GM23338 (cell line): ENCODE results near the gene CNN2. TPM values are rescaled to one million over a fixed set of nuclear protein-coding genes. Genes with fewer than 3 reads are reported as not detected.

ENCODE experiments used
- ATAC-seq: fragments of 200-7000 bp; cut with Tn5 transposase; 3 replicates; pipeline ENCODE4 v1.9.1; 2020
- DNase-seq: peaks from one replicate; pipeline ENCODE4 v3.0.0-alpha.2; 2015; ENCODE audit warnings: low spot score
- H2AFZ ChIP-seq: fragments of 200-600 bp; sonication (generic); 2 replicates; pipeline ENCODE4 v1.8.0; 2016; ENCODE audit warnings: antibody characterized with exemption, mild to moderate bottlenecking, moderate library complexity
- H3F3A ChIP-seq: fragments of 200-600 bp; sonication (generic); replicated peaks from 2 replicates; pipeline ENCODE4 v1.8.0; 2017; ENCODE audit warnings: antibody characterized with exemption, mixed run types, low read depth
- H3K27ac ChIP-seq: fragments of 200-600 bp; sonication (generic); 2 replicates; pipeline ENCODE4 v1.6.1; 2016; ENCODE audit warnings: low read depth
- H3K27me3 ChIP-seq: fragments of 200-600 bp; sonication (generic); 2 replicates; pipeline ENCODE4 v1.8.0; 2016; ENCODE audit warnings: mild to moderate bottlenecking, mixed run types, moderate library complexity; ENCODE audit not compliant: insufficient read depth
- H3K36me3 ChIP-seq: fragments of 200-600 bp; sonication (generic); 2 replicates; pipeline ENCODE4 v1.8.0; 2016; ENCODE audit warnings: mild to moderate bottlenecking; ENCODE audit not compliant: insufficient read depth
- H3K4me1 ChIP-seq: fragments of 200-600 bp; sonication (generic); 2 replicates; pipeline ENCODE4 v1.8.0; 2016; ENCODE audit warnings: mild to moderate bottlenecking, moderate library complexity; ENCODE audit not compliant: insufficient read depth
- H3K4me2 ChIP-seq: fragments of 200-600 bp; sonication (generic); 2 replicates; pipeline ENCODE4 v1.7.1; 2017; ENCODE audit warnings: mixed run types
- H3K4me3 ChIP-seq: fragments of 200-600 bp; sonication (generic); 2 replicates; pipeline ENCODE4 v1.6.1; 2016; ENCODE audit warnings: mixed run types
- H3K79me2 ChIP-seq: fragments of 200-600 bp; sonication (generic); replicated peaks from 2 replicates; pipeline ENCODE4 v1.8.0; 2017; ENCODE audit warnings: mild to moderate bottlenecking; ENCODE audit not compliant: insufficient read depth
- H3K9me2 ChIP-seq: fragments of 200-600 bp; sonication (generic); 2 replicates; pipeline ENCODE4 v1.8.0; 2017; ENCODE audit not compliant: insufficient read depth
- H4K20me1 ChIP-seq: fragments of 200-600 bp; sonication (generic); replicated peaks from 2 replicates; pipeline ENCODE4 v1.8.0; 2017; ENCODE audit warnings: mild to moderate bottlenecking; ENCODE audit not compliant: insufficient read depth
- H3K27ac Mint-ChIP-seq: 2 replicates; pipeline ENCODE4 v1.8.0; 2020; ENCODE audit warnings: inconsistent platforms, mild to moderate bottlenecking, moderate library complexity, mixed read lengths
- H3K27me3 Mint-ChIP-seq: 3 replicates; pipeline ENCODE4 v1.8.0; 2022; ENCODE audit warnings: low read depth, mild to moderate bottlenecking, moderate library complexity, mixed read lengths, inconsistent platforms; ENCODE audit not compliant: insufficient read depth, poor library complexity
- H3K36me3 Mint-ChIP-seq: 3 replicates; pipeline ENCODE4 v1.8.0; 2021; ENCODE audit warnings: low read depth, mild to moderate bottlenecking, inconsistent platforms, moderate library complexity, mixed read lengths
- H3K4me1 Mint-ChIP-seq: 3 replicates; pipeline ENCODE4 v1.8.0; 2020; ENCODE audit warnings: mild to moderate bottlenecking, inconsistent platforms, mixed read lengths
- H3K4me3 Mint-ChIP-seq: 3 replicates; pipeline ENCODE4 v1.8.0; 2021; ENCODE audit warnings: moderate library complexity, mild to moderate bottlenecking, inconsistent platforms, mixed read lengths
- H3K9me3 Mint-ChIP-seq: 3 replicates; pipeline ENCODE4 v1.8.0; 2020; ENCODE audit warnings: moderate library complexity, mild to moderate bottlenecking, inconsistent platforms, mixed read lengths
- CREB1 ChIP-seq: fragments of 250-450 bp; sonication (Bioruptor Pico); IDR thresholded peaks from 2 replicates; pipeline ENCODE4 v1.5.0; 2020; ENCODE audit warnings: low read depth, mild to moderate bottlenecking, moderate library complexity
- ETS1 ChIP-seq: IDR thresholded peaks from 2 replicates; pipeline ENCODE4 v1.6.1; 2016; ENCODE audit warnings: antibody characterized with exemption
- EZH2 ChIP-seq: fragments of 200-600 bp; sonication (generic); IDR thresholded peaks from one replicate; pipeline ENCODE4 v1.8.0; 2017; ENCODE audit warnings: antibody characterized with exemption, mild to moderate bottlenecking, low read depth; ENCODE audit not compliant: unreplicated experiment
- EZH2phosphoT487 ChIP-seq: fragments of 200-600 bp; sonication (generic); IDR thresholded peaks from one replicate; pipeline ENCODE4 v1.8.1; 2018; ENCODE audit warnings: antibody characterized with exemption; ENCODE audit not compliant: unreplicated experiment
- JUNB ChIP-seq: IDR thresholded peaks from one replicate; pipeline ENCODE4 v1.6.1; 2016; ENCODE audit warnings: antibody characterized with exemption; ENCODE audit not compliant: unreplicated experiment
- POLR2AphosphoS5 ChIP-seq: IDR thresholded peaks from 2 replicates; pipeline ENCODE4 v1.6.1; 2016; ENCODE audit warnings: antibody characterized with exemption, low read depth
- STAT1 ChIP-seq: IDR thresholded peaks from one replicate; pipeline ENCODE4 v1.6.1; 2016; ENCODE audit warnings: antibody characterized with exemption; ENCODE audit not compliant: unreplicated experiment
- ZNF114 ChIP-seq: fragments of 250-450 bp; sonication (Bioruptor Pico); IDR thresholded peaks from 2 replicates; pipeline ENCODE4 v1.5.0; 2020; ENCODE audit warnings: mild to moderate bottlenecking, moderate library complexity
- polyA plus RNA-seq: library from polyadenylated mRNA; unstranded; fragments of >200 nt; fragmentation: Nextera tagmentation; extraction: Ambion mirVana; gene quantifications from 2 replicates; pipeline ENCODE4 v1.2.1, GENCODE V29; 2016
- total RNA-seq: library from RNA; depleted of rRNA; stranded (reverse); fragments of >200 nt; shearing (Covaris generic); gene quantifications from 2 replicates; pipeline ENCODE4 v1.2.3, GENCODE V29; 2014
- TF ChIP-seq, protein P1 (sequence below): IDR thresholded peaks from one replicate; pipeline ENCODE4 v1.6.1; 2018; ENCODE audit warnings: antibody characterized with exemption; ENCODE audit not compliant: unreplicated experiment
- TF ChIP-seq, protein P2 (sequence below), 2 experiments: fragments of 200-600 bp in 1 of 2; sonication (generic) in 1 of 2; conservative IDR thresholded peaks; 2 replicates each; pipeline versions ENCODE4 v1.5.1 to v1.6.1; 2016 to 2017; ENCODE audit warnings: antibody characterized with exemption in 2 of 2, low read depth in 2 of 2, mild to moderate bottlenecking in 2 of 2, moderate library complexity in 1 of 2

Gene CNN2
- total and polyA plus RNA-seq, 2 experiments from 2014 or later, result 330 to 392 TPM

DNA sequence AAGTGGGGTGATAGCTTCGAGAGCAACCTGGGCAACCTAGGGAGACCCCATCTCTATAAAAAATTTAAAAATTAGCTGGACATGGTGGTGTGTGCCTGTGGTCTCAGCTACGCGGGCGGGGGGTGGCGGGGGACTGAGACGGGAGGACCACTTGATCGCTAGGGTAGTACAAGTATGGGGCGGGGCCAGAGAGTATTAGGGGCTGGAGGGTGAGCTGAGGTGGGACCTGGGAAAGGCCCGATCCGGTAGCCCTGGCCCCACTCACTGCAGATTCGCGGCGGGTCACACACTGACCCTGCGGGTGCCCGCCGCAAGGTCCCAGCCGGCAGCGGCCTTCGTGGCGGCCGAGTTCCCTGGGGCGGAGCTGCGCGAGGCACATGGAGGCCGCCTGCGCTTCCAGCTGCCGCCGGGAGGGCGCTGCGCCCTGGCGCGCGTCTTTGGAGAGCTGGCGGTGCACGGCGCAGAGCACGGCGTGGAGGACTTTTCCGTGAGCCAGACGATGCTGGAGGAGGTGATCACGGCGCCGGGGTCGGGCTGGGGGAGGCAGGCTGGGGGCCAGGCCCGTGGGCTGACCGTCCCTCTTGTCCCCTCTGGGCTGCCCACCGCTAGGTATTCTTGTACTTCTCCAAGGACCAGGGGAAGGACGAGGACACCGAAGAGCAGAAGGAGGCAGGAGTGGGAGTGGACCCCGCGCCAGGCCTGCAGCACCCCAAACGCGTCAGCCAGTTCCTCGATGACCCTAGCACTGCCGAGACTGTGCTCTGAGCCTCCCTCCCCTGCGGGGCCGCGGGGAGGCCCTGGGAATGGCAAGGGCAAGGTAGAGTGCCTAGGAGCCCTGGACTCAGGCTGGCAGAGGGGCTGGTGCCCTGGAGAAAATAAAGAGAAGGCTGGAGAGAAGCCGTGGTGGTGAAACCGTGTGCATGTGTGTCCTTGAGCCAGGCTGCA lies 38.5 kb downstream of the CNN2 start (continued):
- TF ChIP-seq ETS1 (no peak), JUNB (no peak), STAT1 (no peak), EZH2 (no peak)
- TF ChIP-seq, protein P1, sequence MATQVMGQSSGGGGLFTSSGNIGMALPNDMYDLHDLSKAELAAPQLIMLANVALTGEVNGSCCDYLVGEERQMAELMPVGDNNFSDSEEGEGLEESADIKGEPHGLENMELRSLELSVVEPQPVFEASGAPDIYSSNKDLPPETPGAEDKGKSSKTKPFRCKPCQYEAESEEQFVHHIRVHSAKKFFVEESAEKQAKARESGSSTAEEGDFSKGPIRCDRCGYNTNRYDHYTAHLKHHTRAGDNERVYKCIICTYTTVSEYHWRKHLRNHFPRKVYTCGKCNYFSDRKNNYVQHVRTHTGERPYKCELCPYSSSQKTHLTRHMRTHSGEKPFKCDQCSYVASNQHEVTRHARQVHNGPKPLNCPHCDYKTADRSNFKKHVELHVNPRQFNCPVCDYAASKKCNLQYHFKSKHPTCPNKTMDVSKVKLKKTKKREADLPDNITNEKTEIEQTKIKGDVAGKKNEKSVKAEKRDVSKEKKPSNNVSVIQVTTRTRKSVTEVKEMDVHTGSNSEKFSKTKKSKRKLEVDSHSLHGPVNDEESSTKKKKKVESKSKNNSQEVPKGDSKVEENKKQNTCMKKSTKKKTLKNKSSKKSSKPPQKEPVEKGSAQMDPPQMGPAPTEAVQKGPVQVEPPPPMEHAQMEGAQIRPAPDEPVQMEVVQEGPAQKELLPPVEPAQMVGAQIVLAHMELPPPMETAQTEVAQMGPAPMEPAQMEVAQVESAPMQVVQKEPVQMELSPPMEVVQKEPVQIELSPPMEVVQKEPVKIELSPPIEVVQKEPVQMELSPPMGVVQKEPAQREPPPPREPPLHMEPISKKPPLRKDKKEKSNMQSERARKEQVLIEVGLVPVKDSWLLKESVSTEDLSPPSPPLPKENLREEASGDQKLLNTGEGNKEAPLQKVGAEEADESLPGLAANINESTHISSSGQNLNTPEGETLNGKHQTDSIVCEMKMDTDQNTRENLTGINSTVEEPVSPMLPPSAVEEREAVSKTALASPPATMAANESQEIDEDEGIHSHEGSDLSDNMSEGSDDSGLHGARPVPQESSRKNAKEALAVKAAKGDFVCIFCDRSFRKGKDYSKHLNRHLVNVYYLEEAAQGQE, result no peak

- Histone ChIP-seq H3K9me2 (no peaks in the 10 kb centered on the region), H3K27ac (no peak overlapping the region), H3K27me3 (peaks cover 14% of the 10 kb centered on the region), H2AFZ (no peak overlapping the region), H3K4me1 (peaks cover 8% of the 10 kb centered on the region; the same call in 1 of the 2 replicates), H3K4me3 (peak overlapping the region; percentile 60), H3F3A (peaks cover 18% of the 10 kb centered on the region), H4K20me1 (no peaks in the 10 kb centered on the region), H3K36me3 (no peaks in the 10 kb centered on the region), H3K4me2 (peak overlapping the region; percentile 85), H3K79me2 (no peaks in the 10 kb centered on the region)
- Mint-ChIP-seq H3K27me3 (peaks cover 24% of the 10 kb centered on the region), H3K4me3 (peak overlapping the region; percentile 66; the same call in 1 of the 3 replicates), H3K36me3 (no peaks in the 10 kb centered on the region), H3K27ac (no peak overlapping the region), H3K4me1 (peaks cover 21% of the 10 kb centered on the region), H3K9me3 (peaks cover 7% of the 10 kb centered on the region; the same call in 2 of the 3 replicates)
- peak; percentile 53 for DNase-seq
- peak; percentile 4 for ATAC-seq
- TF ChIP-seq JUNB, result no peak
- TF ChIP-seq, protein P2, sequence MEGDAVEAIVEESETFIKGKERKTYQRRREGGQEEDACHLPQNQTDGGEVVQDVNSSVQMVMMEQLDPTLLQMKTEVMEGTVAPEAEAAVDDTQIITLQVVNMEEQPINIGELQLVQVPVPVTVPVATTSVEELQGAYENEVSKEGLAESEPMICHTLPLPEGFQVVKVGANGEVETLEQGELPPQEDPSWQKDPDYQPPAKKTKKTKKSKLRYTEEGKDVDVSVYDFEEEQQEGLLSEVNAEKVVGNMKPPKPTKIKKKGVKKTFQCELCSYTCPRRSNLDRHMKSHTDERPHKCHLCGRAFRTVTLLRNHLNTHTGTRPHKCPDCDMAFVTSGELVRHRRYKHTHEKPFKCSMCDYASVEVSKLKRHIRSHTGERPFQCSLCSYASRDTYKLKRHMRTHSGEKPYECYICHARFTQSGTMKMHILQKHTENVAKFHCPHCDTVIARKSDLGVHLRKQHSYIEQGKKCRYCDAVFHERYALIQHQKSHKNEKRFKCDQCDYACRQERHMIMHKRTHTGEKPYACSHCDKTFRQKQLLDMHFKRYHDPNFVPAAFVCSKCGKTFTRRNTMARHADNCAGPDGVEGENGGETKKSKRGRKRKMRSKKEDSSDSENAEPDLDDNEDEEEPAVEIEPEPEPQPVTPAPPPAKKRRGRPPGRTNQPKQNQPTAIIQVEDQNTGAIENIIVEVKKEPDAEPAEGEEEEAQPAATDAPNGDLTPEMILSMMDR (conservative IDR thresholded peaks at IDR 0.05; ENCODE audit: low read depth in 2 of 2), result no peak
- no peak for TF ChIP-seq ZNF114 (CRISPR knock-in tag)
- no peak for TF ChIP-seq STAT1
- no peak for TF ChIP-seq EZH2phosphoT487
- TF ChIP-seq EZH2, result no peak
- TF ChIP-seq POLR2AphosphoS5, result no peak
- no peak for TF ChIP-seq CREB1 (CRISPR knock-in tag)
- no peak for TF ChIP-seq ETS1
Measured at GRCh38 chr19:1065606-1066109, 39.2 kb downstream of the CNN2 start.
